HG03342 (cell line): ENCODE results near the gene ZNF132.
A peak's percentile ranks its signal among the peaks of the same experiment; 100 is the strongest.
"Not testable (repeated sequence)": the region's sequence is repeated elsewhere in the genome, so short reads cannot be mapped to it uniquely, and the experiment has no call there.

Experiments used
- ATAC-seq: cut with Tn5 transposase; IDR thresholded peaks from one replicate; pipeline ENCODE4 v1.9.1; 2021; ENCODE audit warnings: mild to moderate bottlenecking, moderate library complexity; ENCODE audit not compliant: unreplicated experiment

The ZNF132 gene

DNA sequence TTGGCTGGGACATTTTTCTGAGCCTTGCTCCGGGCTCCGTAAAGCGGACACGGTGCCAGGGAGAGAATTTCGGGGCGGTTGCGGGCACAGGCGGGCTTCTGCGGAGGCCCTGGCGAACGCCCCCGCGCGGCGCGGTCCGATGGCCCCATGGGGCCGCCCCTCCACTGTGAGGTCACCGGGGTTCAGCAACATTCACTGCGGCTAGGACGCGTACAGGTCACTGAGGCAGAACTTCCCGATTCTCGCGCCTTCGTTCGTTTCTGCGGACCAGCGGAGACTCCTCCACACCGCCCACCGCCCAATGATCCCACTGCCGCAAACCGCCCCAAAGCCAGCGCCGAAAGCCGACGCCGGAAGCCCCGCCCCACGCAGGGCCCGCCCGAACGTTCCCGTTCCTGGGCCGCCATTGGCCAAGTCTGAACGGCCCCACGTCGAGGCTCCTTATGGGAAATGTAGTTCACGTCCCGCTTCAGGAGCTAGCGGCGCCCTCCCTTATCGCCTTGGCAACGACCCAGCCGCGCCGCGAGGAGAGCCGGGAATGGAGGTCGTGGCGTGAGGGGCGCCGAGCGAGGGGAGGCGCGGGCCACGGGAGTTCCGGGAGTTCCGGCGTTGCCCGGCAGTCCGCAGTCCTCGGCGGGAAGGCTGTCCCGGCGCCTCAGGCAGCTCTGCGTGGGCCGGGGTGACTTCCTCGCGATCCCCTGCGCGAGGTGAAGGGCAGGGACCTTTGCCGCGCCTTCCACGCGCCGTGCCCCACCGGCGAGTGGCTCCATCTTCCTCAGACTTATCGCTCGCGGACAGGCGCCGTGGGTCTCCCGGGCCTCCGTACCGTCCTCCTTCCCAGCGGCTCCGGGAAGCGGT, 31.6 kb downstream of the ZNF132 start, which contains the start of gene ZNF584:
Gene ZNF584, plus strand, starts transcription at position 498 of the 858 bp plus-strand sequence. CDS start 499 bp downstream, outside the sequence.
- ATAC-seq: peak; percentile 90

DNA sequence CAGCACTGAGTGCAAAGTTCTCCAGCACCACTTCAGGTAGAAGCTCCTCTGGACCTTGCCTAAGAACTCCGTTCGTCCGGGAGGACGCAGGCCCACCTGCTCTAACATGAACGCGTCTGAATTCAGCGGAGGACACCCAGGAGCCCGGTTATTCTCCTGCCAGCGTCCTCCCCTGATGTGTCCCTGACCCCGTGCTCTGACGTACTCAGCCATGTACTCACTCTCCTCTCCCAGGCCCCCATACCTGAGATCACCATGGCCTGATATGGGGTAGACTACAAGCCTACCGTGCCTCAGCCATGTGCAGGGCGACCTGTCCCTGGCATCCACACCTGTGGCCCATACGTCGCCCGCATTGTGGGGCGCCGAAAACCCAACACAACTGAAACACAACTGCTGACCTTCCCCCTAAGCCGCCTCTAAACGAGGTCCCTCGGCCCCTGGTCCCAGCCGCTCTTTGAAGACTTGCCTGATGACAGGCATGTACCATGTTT, 32.2 kb downstream of the ZNF132 start:
- ATAC-seq: peak; percentile 5

DNA sequence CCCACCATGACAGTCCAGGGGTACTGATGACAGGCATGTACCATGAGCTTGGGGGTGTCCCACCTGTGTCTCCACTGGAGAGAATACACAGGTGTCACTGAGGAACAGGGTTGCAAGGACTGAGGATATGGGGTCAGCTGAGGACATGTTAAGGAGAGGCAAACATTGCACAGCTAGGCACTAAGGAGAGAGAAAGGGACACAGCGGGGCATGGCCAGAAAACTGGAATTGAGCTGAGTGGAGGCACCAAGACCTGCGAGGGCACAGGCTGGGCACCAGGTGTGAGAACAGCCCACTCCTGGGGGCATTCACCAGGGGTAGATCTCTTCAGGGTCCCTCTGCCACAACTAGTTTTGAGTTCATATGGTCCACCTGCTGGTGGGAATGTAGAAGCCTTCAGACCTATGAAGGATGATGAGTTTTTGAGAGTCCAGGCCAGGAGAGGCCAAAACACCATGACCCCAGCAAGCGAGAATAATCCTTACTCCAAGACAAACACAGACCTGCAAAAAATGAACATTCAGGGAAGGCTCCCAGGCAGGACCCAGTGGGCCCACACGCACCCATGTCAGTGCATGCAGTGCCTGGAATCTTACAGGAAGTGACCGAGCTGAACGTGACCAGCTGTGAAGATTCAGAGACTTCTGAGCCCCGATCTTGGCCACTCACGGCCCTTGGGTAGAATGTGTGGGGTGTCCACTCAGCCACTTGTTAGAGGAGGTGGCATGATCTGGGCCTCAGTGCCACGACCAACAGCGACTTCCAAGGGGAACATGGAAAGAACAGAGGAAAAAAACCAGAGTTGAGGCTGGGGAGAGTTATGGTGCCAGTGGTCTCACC, 32.9 kb downstream of the ZNF132 start:
- ATAC-seq: no peak

DNA sequence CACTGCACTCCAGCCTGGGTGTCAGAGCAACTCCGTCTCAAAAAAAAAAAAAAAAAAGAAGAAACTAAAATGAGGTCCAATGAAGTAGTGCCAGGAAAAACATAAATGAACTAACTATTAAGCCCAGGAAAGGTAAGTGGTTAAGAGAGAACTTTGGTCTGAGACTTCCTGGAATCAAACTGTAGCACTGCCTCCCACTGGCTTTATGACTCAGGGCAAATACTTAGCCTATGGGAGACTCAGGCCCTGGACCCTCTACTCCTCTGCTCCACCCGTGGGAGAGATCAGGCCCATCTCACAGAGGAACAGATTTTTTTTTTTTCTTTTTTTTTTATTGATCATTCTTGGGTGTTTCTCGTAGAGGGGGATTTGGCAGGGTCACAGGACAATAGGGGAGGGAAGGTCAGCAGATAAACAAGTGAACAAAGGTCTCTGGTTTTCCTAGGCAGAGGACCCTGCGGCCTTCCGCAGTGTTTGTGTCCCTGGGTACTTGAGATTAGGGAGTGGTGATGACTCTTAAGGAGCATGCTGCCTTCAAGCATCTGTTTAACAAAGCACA, 36.0 kb downstream of the ZNF132 start:
- ATAC-seq: not testable (repeated sequence)

DNA sequence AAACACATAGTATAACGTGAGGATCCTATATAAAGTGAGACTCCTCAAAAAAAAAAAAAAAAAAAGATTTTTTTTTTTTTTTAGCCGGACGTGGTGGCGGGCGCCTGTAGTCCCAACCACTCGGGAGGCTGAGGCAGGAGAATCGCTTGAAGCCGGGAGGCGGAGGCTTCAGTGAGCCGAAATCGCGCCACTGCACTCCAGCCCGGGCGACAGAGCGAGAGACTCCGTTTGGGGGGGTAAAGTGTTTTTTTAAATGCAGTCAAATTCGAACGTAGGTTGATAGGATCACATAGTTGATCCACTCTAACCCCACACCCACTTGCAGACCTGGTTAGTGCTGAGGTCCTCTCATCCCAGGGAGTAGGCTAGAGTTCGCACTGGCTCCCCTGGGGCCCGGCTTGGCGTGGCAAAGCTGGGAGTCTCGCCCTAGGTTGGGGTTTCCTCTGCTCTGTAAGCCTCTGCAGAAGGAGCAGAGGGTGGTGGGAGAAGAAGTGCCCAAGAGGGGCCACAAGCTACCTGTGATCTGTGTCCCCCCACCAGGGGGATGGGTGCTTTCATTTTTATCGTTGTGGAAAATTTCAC, 38.0 kb downstream of the ZNF132 start:
- no peak for ATAC-seq

DNA sequence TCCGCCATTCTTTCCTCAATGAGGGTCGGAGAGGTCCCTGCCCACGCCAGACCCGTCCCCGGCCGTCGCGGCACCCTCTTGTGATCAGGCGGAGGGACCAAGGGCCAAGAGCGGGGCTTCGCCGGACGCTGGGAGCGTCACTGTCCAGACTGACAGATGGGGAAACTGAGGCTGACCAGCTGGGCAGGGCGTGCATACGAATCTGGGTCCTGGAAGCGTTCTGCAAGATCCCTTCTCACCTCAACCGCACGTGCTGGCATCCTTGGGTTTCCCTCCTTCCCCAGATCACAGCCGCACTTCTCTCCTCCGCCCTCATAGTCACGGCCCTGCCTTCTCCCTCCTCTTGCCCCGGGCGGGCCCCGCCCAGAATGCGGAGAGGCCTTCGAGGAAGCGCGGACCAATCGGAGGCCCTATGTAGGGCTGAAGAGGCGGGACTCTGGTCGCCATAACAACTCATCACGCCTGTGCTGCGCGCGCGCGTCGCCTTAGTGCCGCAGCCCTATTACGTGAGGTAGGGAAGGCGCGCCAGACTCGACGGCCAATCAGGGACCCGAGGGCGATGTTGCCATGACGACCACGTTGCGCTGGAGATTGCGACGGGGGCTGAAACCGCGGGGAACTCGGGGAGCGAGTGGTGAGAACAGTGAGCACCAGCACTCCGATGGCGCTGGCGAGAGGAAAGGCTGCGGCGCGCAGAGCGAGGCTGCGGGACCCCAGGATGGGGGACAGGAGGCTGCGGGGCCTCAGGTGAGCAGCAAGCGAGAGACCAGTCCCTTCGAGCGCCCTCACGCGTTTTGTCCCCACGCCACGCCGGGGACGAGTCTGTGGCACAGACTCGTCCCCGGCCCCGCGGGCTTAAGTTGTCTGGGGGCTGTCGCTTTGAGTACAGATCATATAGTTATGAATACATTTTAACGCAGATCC, 38.8 kb downstream of the ZNF132 start:
- ATAC-seq: peak; percentile 96

DNA sequence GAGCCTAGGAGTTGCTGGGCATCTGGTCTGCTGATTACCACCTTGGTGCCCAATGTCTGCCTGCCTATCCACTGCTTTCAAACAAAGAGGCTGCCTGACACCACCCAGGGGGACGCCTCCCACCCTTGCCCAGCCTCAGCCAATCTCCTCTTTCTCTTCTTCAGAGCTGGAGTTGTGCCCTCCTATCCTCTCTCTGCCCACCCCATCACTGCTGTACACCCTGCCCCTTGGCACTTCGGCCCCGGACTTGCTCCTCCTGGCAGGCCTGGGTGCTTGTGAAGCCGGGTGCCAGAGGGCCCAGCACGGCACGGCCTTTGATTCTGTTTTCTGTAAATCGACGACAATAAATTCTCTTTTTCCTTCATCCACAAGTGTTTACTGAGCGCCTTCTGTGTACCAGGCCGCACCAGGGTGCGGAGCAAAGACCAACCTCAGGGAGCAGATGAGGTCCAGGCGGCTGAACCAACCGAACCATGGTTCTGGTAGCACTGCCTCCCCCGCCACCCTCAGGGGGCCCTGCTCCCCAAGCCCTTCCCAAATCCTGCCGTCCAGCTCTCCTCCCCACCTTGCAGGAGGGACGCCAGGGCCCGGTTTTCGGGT, 39.5 kb downstream of the ZNF132 start:
- no peak for ATAC-seq

DNA sequence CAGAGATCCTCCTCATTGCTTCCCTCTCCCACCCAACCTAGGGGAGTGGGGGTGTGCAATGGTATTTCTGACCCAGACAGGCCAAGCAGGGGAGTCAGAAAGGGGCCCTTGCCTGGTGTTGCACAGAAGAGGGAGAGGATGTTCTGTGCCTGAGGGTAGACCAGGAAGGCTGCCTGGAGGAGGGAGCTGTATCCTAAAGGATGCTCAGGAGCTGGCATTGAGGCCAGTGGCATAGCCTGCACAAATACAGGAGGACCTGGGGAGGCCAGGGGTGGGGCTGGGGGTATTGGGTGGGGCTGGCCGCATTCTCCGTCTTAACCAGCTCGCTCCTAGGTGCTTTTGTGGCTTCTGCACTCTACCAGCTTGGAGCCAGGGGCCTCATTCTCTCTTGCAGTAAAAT, 40.0 kb downstream of the ZNF132 start:
- ATAC-seq: no peak

DNA sequence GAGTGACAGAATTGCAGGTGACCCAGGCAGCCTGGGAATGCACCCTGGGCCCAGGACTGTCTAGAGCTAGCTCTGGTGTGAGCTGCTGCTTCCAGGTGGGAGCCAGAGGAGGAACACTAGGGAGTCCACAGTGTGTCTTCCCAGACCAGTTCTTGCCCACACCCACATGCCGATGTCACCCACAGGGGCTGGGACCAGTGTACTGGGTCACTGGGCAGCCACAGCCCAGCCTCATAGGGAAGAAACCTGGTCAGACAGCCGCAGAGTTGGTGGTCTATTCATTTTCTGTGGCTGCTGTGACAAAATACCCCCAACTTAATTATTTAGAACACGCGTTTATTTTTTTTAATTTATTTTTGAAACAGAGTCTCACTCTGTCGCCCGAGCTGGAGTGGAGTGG, 41.4 kb downstream of the ZNF132 start:
- no peak for ATAC-seq

DNA sequence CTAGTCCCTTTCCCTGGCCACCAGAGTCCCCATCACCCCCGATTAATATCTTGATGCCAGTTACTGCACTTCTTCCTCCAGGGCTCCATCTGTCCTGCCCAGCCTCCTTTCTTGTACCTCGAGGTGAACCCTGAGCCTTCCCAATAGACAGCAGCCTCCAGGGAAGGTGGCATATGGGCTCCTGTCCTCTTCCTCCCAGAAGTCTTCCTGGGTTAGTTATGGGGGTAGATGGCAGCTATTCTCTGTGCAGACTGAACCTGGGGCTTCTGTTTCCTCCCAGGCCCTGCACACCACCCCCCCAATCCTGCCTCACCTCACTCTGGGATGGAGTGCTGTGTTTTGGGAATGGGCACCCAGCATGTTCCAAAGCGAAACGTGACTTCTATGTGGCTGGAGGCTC, 41.9 kb downstream of the ZNF132 start:
- ATAC-seq: no peak

DNA sequence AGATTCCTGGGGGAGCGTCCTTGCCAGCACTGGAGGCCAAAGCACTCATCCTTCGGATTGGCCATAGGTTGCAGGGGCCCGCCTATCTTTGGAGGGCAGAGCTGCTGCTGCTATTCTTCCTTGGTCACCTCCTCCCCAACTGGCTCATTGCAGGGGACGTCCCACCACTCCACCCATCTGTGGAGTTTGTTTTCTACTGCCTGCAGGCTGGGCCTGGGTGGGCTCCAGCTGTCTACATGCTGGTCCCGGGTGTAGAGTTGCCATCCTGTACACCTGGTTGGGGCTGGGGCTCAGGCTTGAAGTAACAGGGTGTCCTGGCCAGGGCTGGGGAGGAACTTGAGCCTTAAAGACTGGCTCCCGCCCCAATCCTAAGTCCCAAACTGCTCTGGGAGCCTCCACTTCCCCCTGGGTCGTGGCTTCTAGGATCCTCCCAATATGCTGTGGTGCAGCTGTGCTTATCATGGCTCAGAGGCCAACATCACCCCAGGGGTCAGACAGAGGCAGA, 42.4 kb downstream of the ZNF132 start:
- no peak for ATAC-seq

DNA sequence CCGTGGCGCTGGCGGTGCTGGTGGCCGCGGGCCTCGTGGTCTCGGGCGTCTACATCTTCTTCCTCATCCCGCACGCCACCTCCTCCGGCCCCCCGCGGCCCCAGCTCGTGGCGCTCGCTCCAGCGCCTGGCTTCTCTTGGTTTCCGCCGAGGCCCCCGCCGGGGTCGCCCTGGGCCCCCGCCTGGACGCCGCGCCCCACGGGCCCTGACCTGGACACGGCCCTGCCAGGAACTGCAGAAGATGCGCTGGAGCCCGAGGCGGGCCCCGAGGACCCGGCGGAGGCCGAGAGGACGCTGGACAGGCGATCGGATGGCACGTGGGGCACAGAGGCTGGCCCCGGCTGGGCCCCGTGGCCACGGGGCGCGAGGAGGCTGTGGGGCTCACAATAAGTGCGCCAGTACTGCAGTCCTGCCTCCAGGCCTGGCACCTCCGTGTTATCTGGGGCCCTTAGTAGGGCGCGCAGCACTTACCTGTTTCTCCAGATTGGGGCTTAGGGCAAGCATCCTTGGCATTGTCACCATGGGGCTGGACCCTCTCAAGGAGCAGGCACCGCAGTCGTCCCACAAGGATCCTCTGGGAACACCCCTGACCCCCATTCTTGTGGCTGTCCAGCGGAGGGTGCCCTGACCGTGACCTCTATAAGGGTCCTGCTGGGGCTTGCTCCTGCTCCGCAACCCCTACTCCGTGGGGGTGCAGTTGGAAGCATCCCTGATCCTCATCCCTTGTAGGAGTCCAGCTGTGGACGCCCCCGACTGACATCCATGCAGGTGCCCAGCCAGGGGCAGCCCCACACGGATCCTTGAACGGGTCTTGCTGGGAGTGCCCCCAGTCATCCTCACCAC, 43.0 kb downstream of the ZNF132 start:
- no peak for ATAC-seq

DNA sequence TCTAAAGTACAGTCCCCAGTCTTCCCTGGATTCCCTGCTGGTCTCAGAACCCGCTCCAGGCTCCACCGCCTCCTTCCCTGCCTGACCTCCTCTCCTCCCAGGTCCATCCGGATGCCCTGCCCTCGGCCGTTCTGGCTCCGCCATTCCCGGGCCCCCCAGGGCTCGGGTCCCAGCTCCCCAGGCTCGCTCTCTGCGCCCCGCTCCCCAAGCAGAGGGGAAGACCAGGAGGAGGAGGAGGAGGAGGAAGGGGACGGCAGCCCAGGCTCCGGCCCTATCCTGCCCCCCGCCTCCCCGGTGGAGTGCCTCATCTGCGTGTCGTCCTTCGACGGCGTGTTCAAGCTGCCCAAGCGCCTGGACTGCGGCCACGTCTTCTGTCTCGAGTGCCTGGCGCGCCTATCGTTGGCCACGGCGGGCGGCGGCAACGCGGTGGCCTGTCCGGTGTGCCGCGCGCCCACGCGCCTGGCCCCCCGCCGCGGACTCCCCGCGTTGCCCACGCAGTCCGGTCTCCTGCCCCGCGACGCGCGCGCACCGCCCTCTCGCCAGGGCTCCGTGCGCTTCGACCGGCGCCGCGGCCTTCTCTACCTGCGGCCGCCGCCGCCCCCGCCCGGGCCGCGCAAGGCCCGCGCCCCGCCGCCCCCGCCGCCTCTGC, 43.9 kb downstream of the ZNF132 start:
- ATAC-seq: no peak

DNA sequence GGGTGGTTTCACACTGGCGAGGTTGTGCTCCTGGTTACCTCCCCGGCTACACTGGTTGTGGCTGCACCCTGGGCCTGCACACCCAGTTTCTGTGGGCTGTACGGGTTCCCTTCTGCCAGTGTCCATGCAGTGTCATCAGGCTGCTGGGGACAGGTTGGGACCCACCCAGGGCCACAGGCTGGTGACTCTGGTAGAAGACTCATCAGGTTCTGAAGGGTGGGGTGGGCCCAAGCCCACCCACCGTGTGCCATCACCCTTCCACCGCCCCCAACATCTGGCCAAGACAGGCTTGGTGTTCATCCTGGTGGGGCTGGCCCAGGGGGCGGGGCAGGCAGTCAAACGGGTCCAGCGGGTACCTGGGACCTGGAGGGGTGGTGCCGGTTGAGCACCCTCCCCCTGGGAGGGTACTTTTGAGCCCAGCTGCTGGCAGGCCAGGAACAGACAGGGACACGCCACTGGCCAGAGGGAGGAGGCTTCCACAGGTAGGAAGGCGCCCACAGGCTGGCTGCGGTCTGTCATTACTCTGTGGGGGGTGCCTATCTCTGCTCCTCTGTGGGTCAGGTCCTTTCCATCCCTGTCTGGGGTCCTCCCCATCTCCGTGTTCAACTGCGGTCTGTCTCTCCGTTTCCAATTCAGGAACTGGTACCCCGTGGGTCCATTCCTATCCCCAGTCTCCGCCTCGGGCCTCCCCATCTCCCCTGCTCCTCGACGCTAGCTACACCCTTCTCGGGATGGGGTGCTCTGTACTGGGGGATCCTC, 44.6 kb downstream of the ZNF132 start, which contains the start of gene RNF225:
Gene RNF225, plus strand, starts transcription at position 437 of the 759 bp plus-strand sequence. CDS start 434 bp downstream, outside the sequence.
- no peak for ATAC-seq

DNA sequence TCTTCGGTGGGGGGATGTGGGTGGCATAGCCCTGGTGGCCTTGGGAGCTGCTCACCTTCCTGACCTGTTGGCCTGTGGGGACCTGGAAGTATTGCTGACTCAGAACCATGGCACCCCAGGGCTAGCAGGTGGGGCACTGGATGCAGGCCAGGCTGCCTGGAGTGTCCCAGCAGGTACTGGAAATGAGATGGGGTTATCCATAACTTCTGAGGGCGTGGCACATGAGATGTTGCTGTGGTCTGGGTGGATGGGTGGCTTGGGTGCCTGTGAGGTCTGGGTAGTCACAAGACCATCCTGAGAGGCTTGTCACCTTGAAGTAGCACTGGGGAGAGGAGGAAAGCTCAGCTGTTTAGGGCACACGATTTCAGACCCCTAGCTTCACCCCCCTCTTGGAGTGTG, 45.1 kb downstream of the ZNF132 start:
- no peak for ATAC-seq

DNA sequence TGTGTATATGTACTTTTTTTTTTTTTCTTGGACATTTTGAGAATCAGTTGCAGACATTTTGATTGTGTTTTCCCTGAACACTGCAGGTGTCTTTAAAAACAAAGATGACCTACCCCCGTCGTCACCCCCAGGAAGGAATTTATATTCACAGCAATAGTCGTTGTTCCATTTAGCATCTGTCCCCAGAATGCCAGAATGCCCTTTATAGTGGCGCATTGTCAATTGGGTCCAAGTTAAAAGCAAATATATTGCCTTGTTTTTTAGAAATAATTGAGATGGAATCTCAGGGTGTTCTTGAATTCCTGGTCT, 46.3 kb downstream of the ZNF132 start:
- no peak for ATAC-seq
